ENCODE results near the gene CDK2AP2.

The CDK2AP2 gene

DNA sequence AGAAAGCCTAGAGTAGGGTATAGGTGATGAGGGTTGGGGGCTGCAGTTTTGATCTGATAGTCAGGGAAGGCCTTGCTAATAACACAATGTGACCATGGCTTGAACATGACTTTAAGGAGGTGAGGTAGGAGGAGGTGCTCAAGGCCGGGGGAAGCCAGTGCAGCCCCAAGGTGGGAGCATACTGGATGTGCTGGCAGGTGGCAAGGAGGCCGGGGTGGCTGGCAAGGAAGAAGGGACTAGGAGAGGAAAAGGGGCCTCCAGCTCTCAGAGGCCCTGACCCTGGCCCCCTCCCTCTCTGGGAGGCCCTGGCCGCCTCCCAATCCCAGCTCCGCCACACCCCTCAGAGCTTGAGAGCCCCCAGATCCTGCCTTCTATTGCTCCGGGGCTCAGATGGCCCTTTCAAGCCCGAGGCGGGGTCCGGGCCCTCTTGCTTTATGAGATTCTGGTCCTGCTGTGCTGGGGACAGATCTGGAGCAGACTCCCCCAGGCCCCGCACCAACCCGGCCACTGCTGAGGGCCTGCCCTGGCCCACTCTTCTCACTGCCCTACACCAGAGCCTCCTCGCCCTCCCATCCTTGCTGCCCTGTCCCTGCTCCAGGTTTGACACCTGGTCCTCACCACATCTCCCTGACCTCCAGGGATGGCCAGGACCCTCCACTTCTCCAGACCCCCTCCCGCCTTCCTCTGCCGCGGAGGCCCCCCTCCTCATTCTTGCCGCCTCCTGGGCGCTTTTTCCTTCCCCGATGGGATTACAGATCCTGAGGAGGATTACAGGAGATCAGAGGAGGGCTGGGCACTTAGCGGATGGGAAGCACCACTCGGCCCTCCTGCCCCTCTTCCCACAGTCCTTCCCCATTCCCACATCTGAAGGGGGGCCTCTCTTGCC lies 4.6 kb downstream of the CDK2AP2 start:
- DNase-seq (ENCODE audit: low read depth): no peak

DNA sequence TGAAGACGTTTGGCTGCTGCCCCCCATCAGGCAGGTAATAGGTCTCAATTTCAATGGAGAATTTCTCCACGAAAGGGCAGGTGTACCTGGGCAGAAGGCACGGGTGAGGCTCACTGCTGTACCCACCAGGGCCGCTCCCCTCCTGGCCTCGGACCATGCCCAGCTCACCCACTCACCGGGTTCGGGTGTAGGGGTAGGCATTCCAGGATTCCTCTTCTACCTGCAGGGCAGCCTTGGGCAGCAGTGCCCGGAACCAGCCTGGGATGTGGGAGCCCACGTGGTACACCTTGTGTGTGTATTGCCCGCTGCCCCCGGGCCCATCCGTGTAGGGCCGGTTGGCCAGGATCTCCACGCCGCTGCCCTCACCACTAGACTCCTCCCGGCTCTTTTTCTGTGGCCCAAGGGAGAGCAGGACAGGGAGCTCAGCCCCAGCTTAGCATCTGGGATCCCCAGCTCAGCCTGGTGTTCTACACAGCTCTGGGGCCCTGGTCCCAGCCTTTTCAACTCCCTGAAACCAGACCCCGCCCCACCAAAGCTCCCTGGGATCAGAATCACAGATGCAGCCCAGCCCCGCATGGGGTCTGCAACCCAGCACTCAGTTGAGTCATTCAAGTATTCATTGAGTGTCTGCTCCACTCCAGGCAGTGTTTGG lies 5.5 kb downstream of the CDK2AP2 start:
- DNase-seq (ENCODE audit: low read depth): no peak

DNA sequence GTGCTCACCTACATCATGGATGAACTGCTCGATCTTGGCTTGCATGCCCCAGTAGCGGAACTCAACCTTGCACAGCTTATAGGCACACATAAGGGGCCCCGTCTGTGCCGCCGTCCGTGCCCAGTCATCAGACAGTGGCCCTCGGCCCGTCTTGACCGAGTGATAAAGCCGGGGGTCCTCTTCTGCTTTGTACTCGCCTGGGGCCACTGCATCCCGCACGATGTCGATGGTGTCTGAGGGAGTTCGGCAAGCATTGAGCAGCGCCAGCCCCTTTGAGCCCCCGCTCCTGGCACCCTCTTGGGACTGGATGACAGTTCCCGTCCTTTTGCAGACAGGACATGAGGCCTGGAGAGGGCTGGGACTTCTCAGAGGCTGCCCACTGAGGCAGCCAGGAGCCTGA lies 6.1 kb downstream of the CDK2AP2 start:
- no peak for DNase-seq (ENCODE audit: low read depth)

DNA sequence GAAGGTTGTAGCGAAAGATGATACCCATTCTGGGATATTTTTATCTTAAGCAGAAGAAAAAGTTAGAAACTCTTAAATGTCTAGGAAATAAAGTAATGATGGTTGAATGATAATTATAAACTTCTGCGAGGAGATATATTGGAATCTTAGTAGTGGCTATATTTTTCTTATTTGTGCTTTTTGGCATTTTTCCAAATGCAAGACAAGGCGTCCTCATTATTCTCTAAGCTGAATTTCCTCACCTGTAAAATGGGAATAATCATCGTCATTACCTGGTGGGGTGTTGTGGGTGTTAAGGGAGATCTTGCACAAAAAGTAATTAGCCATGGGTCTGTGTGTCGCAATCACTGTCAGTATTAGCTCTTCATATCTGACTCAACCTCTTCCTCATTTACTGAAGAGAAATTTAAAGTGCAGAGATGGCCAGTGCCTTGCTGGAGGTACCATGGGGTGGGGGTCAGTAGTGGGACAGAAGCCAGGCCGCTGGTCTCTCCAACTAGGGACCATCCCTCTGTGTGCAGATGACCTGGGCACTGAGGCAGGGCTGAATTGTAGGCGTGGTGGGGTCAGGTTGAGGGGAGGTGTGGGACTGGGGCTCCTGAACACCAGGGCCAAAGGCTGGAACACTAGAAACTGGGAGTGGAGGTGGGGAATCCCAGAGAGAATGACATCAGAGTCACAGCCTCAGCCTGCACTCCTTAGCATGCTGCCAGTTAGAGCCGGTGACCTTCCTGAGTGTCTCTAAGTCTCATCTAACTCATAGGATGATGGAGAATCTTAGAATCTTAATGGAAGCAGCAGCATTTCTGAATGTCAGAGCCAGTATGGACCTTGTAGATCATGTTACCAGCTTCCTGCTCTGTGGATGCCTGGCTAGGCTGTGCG lies 6.9 kb downstream of the CDK2AP2 start:
- no peak for DNase-seq (ENCODE audit: low read depth)

DNA sequence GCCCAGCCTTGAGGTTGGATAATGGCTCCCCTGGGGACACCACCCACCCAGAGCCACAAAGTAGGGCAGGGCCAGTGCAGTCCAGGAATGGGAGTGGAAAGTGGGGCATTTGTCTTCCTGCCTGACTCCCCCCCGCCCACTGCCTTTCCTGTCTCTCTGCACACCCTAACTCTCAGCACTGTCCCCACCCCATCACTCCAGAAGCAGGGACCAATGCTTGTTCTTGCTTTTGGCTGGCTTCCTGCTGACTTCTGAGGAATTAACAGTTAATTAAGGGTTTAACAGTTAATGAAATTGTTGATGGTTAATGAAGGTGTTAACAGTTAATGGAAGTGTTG lies 7.5 kb downstream of the CDK2AP2 start:
- no peak for DNase-seq (ENCODE audit: low read depth)

DNA sequence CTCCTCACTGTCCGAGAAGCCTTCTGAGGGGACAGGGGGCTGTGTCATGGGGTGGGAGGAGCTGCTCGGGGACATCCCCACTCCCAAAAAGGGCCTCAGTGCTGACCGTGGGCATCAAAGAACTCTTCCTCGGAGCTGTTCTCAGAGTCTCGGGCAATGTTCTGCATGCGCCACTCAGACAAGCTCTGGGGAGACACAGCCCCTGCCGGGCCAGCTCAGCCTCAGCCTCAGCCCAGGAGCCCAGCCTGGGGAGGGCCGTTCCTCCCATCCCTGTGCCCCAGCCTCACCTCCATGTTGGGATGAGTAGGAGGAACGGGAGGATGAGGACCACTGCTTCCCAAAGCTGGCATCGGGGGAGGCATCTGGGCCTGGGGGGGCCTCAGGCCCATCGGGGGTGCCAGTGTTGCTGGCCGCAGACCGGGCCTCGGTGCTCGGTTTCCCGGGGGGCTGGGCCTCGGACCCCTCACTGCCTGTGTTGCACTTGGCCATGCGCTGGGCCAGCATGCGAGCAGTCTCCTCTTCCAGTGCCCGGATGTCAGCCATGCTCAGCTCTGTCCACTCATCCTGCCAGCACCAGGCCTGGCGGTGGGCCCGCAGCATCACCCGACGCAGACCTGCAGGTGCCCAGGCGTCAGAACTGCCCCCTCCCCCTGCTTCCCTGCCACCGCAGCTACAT lies 8.0 kb downstream of the CDK2AP2 start:
- DNase-seq (ENCODE audit: low read depth): no peak

DNA sequence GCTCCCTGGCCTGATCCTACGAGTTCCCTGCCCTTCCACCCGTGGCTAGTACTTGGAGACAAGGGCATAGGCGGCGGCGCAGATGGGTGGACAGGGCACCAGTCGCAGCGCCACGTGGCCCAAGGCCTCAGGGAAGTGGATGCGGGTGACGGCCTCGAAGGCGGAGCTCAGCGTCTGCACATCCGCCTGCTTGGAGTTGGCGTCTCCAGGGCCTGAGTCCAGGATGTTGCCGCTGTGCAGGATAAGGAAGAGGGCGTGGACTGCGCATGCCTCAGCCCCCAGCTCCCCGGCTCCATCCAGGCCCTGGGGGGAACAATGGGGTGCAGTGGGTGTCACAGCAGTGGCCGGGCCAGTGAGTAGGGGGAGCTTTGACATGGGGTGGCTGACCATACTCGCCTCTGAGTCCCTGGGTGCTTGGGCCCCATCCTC lies 9.4 kb downstream of the CDK2AP2 start:
- no peak for DNase-seq (ENCODE audit: low read depth)

DNA sequence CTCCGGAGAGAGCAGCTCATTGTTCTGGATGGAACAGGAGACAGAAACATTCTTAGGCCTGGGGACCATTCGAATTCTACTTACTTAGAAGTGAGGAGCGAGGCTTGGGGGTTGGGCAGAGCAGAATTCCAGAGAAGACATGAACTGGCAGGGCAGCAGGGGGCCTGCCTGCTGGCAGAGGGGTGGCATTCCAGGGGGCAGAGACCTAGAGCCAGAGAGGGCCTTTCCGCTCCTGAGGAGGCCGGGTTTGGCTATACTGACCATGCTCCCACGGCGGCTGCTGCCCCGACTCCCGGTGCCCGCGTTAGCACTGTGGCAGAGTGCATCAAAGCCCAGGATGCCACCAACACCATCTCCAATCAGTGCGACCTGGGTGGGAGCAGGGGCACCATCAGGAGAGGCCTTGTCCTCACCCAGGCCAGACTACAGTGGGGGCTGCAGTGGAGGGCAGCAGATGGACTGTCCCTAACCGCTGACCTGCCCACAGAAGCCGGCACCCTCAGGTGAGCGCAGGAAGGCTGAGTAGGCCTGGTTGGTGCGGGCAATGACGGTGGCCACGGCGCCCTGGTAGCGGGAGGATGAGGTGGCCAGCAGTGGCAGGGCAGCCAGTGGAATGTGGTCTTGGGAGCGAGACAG lies 10.2 kb downstream of the CDK2AP2 start:
- no peak for DNase-seq (ENCODE audit: low read depth)

DNA sequence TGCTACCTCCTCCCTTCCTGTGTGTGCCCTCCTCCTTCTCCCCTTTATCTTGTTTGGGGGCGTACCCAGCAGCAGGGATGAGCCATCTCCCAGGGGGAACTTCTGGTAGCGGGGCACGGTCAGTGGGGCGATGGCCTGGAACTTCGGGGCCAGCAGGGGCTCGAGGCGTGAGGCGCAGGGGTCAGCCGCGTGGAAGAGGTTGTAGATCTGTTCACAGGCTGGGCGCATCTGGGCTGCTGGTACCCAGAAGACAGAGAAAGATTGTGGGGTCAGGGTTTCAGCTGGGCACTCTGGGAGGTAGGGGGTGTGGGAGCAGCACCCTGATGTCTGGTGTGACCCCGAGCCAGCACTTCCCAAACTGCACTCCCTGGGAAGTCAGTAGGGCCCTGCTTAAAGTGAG lies 11.8 kb downstream of the CDK2AP2 start:
- no peak for DNase-seq (ENCODE audit: low read depth)

DNA sequence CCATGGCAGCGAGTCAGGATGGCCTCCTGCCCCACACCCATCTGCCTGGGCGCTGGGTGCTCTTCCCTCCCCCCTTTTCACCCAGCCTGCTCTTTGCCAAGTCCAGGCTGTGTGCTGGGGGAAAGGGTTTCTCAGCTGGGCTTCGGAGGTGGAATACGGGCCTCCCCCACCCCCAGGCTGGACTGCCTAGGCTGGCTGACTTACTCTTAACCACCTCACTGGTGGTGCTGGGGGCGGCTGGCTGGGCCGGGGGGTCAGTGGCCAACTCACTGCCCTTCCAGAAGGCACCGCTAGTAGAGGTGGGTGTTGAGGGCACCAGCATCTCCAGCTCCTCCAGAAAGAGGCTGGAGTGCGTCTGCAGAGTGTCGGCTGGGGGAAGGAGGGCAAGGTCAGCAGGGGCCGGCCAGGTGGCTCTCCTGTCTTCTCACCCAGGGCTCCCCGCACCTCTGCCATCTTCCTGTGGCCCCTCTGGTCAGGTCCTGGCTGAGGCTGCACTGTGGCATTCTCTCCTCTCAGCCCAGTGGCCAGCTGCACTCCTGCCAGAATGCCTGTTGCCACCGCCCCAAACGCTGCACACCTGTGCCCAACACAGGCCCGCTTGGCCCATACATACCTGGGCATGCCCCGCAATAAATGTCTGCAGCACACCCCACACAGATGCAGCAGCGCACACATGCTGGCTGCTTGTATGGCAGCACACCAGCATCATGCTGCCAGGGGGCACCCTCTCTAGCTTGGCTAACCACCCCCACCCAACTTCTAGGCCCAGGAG lies 12.5 kb downstream of the CDK2AP2 start:
- no peak for DNase-seq (ENCODE audit: low read depth)

DNA sequence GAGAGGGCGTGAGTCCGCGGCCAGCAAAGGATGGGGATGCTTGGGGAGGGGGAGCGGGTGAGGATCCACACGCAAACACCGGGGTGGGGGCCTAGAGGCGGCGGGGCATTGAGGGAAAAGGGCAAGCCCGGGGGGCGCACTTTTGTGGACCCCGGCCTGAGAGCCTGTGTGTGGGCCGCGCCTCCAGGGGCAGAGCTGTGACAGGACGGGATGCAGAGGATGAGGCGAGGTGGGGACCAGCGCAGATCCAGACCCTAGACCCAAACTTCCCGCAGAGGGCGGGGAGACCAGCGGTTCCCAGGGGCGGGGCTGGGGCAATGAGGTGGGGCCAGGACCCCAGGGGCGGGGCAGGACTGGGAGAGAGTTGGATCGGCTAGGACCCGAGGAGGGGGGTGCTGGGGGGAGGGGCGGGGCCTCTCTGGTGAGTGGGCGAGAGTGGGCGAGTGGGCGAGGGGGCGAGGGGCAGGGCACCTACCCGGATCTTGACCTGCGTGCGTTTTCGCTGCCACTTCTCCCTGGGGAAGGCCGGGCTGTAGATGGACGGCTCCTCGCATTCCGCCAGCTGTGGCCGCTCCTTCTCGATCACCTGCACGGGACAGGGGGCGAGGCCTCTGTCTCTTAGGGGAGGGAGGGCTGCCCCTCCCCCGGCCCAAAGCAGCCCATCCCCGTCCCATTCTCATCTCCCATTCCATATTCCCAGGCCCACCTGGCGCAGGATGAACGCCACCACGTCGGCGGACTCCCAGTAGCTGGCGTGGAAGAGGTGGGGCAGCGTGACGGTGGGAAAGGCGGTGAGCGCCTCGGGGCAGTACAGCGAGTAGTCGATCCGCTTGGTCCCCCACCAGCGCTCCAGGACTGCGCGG lies 13.4 kb downstream of the CDK2AP2 start:
- DNase-seq (ENCODE audit: low read depth): no peak

DNA sequence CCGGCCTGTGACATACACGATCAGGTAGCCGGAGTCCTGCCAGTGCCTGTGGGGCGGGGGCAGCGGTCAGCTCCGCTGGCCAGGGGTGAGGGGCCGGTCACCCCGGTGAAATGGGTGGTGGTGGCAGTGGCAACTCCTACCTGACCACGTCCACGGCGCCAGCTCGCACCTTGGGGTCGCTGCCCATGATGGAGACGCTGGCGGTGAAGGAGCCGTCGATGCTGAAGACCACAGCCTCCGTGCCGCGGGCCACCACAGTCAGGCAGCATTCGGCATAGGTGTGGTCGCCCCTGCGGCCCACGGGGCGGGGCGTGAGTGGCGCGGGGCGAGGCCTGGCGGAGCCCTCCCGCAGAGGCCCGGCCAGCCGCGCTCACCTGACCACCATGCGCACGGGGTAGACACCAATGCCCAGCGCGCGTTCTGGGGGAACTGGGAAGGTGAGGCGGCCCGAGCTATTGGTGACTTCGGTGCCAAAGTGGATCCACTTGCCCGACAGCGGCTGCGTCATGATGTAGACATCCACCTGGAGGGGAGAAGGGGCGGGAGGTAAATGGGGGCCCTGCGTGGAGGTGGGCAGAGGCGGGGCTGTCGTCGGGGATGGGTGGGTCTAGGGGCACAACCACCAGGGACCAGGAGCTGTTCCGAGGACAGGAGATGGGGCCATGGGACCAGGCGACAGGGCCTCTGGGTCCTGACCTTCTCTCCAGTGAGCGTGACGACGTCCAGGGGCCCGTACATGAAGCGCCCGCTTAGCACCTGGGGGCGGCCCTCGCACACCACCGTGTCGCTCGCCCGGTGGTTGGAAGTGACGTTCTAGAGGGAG lies 14.2 kb downstream of the CDK2AP2 start:
- no peak for DNase-seq (ENCODE audit: low read depth)

DNA sequence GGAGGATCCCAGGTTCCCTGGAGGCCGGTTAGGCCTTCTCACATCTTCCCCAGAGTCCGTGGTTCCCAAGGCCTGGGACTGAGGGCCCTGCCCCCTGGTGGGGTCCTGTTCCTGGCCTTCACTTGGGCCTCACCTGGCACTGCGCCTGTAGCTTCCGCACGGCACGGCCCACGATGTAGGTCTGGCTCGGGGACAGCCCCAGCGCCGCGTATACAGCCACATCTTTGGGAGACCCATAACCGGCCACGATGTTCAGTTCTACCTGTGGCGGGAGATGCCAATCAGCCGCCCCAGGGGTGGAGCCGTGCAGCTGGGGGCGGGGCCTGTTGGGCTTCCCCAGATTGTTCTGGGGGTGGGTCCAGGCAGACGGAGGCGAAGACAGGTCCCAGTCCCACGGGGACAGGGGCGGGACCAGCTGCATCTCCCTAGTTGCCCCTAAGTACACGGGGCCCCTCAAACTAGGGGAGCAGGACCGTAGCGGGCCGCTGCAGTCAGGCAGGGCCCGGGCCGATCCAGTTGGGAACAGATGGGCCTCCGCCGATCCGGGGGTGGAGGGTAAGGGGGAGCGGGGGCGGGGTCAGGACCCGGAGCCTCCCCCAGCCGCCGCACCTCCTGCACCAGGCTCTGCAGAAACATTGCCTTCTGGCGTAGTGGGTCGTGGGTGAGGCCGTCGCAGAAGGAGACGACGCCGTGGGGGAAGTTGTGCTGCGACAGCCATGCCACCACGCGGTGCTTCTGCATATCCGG lies 15.0 kb downstream of the CDK2AP2 start:
- no peak for DNase-seq (ENCODE audit: low read depth)

DNA sequence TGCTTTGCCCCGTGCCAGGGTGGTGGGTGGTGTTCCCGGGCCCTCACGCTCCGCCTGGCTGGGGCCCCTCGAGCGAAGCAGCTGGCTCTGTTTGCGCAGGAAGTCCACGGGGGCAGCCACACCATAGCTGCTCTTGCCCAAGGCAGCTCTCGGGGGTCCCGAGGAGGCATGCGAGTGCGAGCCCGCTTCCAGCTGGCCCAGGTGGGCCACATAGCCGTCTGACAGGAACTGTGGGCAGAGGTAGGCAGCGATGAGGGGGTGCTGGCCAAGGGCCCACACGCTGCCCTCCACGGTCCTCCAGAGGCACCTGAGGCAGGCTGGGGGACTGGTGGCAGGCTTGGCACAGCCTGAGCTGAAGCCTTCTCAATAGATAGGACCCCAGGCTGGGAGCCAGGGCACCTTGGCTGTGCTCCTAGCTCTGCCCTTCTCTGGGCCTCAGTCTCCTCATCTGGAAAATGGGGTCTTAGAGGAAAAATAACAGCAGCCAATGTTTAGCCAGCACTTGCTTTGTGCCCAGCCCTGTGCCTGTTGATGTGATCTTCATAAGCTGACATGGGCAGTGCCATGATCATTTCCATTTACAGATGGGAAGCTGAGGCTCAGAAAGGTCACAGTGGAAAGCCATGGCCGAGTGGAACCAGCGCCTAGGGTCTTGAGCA lies 15.8 kb downstream of the CDK2AP2 start:
- DNase-seq (ENCODE audit: low read depth): no peak

DNA sequence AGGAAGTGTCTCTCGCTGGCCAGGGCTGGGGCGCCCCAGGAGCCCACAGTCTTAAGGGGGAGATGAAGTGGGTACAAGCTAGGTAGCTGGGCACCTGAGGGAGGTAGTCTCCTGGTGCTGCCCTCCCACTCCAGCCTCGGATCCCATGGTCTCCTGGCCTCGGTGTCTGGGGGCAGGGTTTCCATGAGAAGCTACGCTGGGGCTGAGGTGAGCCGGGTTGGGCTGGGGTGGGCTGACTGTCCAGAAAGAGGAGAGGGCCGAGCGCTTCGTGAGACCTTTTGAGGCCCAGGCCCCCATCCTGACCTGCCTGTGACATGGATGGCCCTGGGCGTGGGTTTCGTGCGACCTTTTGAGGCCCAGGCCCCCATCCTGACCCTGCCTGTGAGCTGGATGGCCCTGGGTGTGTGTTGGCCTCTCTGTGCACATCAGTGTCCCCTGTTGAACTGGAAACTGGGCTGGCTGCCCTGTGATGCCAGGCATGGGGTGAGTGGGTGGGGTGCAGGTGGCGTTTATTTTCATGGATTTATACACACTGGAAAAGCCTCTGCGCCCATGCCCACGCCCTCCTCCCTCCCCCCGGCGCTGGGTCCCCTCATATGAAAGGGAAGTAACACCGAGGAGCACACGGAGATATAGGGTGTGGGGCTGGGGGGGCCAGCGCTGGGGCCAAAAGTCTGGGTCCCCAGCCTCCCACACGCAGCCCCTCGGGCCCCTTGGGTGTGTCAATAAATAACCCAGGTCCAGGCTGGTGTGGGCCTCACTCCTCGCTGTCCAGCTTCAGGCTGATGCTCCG lies 16.5 kb downstream of the CDK2AP2 start:
- DNase-seq (ENCODE audit: low read depth): no peak

DNA sequence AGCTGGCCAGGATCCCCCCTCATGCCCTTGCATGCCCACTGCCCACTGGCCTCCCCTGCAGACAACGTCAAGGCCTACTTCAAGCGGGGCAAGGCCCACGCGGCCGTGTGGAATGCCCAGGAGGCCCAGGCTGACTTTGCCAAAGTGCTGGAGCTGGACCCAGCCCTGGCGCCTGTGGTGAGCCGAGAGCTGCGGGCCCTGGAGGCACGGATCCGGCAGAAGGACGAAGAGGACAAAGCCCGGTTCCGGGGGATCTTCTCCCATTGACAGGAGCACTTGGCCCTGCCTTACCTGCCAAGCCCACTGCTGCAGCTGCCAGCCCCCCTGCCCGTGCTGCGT lies 17.3 kb downstream of the CDK2AP2 start:
- DNase-seq (ENCODE audit: low read depth): no peak
